Naive thymus-derived CD8-positive, alpha-beta T cell (primary cell): ENCODE results near the gene LRRC70. TPM values are rescaled to one million over a fixed set of nuclear protein-coding genes. Genes with fewer than 3 reads are reported as not detected.
"Not testable (repeated sequence)": the region's sequence is repeated elsewhere in the genome, so short reads cannot be mapped to it uniquely, and the experiment has no call there.

Source experiments
- ATAC-seq, 2 donors: fragments of 150-1000 bp; cut with Tn5 transposase in 1 of 2; sonication (Bioruptor Pico), chemical (Tn5 transposase) in 1 of 2; 1 replicate in 1 of 2; 2 replicates in 1 of 2; pipeline ENCODE4 v1.10.0; 2021; ENCODE audit warnings: mild to moderate bottlenecking in 2 of 2, moderate library complexity in 2 of 2
- POLR2A ChIA-PET: fragments of 350-600 bp; sonication (Branson Sonifier 250); formaldehyde crosslinking; loops from one replicate; lab custom pipeline; 2021; ENCODE audit warnings: antibody characterized with exemption; lab: Charles Lee
- DNase-seq, 10 donors: peaks; one replicate each; pipeline versions ENCODE4 v3.0.0 to v3.0.0-alpha.2; 2020 to 2022
- H3K27ac Mint-ChIP-seq, 10 donors: one replicate each; pipeline ENCODE4 v1.8.0; 2020 to 2022; ENCODE audit warnings: mild to moderate bottlenecking in 10 of 10, mixed read lengths in 10 of 10, moderate library complexity in 4 of 10, inconsistent platforms in 1 of 10
- H3K27me3 Mint-ChIP-seq, 5 donors: one replicate each; pipeline ENCODE4 v1.8.0; 2021 to 2022; ENCODE audit warnings: mixed read lengths in 5 of 5
- H3K36me3 Mint-ChIP-seq, 3 donors: one replicate each; pipeline ENCODE4 v1.8.0; 2020 to 2022; ENCODE audit warnings: mixed read lengths in 3 of 3, mild to moderate bottlenecking in 2 of 3, inconsistent platforms in 1 of 3
- H3K4me1 Mint-ChIP-seq, 4 donors: one replicate each; pipeline ENCODE4 v1.8.0; 2021 to 2022; ENCODE audit warnings: mixed read lengths in 4 of 4
- H3K4me3 Mint-ChIP-seq, 10 donors: one replicate each; pipeline ENCODE4 v1.8.0; 2020 to 2022; ENCODE audit warnings: mild to moderate bottlenecking in 10 of 10, mixed read lengths in 10 of 10, moderate library complexity in 6 of 10, inconsistent platforms in 1 of 10
- H3K9me3 Mint-ChIP-seq, 9 donors: one replicate each; pipeline ENCODE4 v1.8.0; 2020 to 2022; ENCODE audit warnings: mixed read lengths in 9 of 9, mild to moderate bottlenecking in 3 of 9, inconsistent platforms in 1 of 9, moderate library complexity in 1 of 9
- polyA plus RNA-seq, 3 donors: library from polyadenylated mRNA; unstranded; fragments of 300-500 nt; fragmentation: Illumina TruSeq; gene quantifications; one replicate each; pipeline ENCODE4 v1.2.3, GENCODE V29; 2021
- total RNA-seq, 8 experiments: library from RNA in 2 of 8; stranded (reverse) in 2 of 8; gene quantifications; one replicate each; pipeline ENCODE4 v1.2.3 and lab custom pipeline; 2021 to 2026

LRRC70 gene
- total and polyA plus RNA-seq, 5 experiments from 2014 or later: 0.08 to 1.4 (median 1.1) TPM

DNA sequence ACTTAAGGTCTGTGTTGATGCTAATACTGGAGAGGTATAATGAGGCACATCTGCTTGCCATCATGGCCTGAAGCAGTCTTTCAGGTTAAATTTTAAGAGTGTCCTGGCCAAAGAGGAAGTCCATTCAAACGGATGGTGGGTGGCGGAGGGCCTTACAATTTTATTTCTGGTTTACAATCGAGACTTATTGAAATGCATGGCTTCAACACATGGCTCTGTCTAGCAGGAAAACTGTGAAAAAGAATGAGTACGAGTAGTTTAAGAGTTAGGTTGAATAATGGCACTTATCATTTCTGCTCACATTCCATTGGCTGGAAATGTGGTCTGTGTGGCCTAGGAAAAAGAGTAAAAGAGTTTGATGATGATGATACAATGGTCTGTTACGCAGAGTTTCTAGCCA, 42.1 kb downstream of the LRRC70 start:
- Mint-ChIP-seq H3K36me3 (peaks cover 0 to 8% (median 1%) of the 10 kb centered on the region in 3 donors), H3K4me1 (peaks cover 0 to 6% (median 0%) of the 10 kb centered on the region in 4 donors), H3K9me3 (no peaks in the 10 kb centered on the region), H3K27me3 (no peaks in the 10 kb centered on the region), H3K27ac (peak overlapping the region in 2 of 10 donors; percentile 20 to 23), H3K4me3 (no peak overlapping the region)
- DNase-seq: no peak
- no peak for ATAC-seq
- POLR2A ChIA-PET: no interaction called here

DNA sequence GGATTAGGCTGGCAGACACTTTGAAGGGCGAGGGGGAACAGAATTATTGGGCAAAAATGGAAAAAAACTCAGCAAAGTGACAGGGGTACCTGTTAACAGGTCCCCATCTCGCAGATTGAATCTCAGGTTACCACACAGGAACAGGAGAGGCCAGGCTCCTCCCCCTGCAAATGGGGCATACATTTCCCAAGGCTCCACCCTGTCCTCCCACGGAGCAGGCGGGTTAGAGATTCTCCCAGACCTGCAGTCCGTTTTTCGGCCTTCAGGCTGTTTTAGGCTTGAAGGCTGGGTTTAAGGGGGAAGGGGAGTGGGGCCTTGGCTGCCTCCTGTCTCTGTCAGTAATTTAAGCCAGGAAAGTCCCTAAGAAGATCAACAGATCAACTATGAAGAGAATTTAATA, 42.7 kb downstream of the LRRC70 start:
- Mint-ChIP-seq H3K4me1 (peaks cover 0 to 6% (median 0%) of the 10 kb centered on the region in 4 donors), H3K36me3 (peaks cover 0 to 13% (median 1%) of the 10 kb centered on the region in 3 donors), H3K4me3 (no peak overlapping the region), H3K27me3 (no peaks in the 10 kb centered on the region), H3K9me3 (no peaks in the 10 kb centered on the region), H3K27ac (peak overlapping the region in 2 of 10 donors; percentile 20 to 59)
- ATAC-seq (no peak), DNase-seq (no peak)
- POLR2A ChIA-PET: no interaction called here

DNA sequence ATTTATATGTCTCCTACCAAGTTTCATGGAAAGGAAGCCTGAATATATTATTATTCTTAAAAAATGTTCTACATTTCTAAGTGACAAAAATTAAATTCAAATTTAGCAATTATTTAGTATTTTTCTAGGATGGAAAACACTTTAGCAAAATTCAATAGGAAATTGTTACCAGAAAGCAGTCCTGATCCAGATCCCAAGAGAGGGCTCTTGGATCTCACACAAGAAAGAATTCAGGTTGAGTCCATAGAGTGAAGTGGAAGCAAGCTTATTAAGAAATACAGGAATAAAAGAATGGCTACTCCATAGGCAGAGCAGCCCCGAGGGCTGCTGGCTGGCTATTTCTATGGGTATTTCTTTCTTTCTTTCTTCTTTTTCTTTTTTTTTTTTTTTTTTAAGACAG, 44.7 kb downstream of the LRRC70 start:
- no peak for ATAC-seq
- no peak for DNase-seq
- Mint-ChIP-seq H3K27ac (no peak overlapping the region), H3K27me3 (no peaks in the 10 kb centered on the region), H3K9me3 (no peaks in the 10 kb centered on the region), H3K4me1 (peaks cover 0 to 6% (median 0%) of the 10 kb centered on the region in 4 donors), H3K36me3 (peaks cover 0 to 30% (median 1%) of the 10 kb centered on the region in 3 donors), H3K4me3 (no peak overlapping the region)
- POLR2A ChIA-PET: no interaction called here

DNA sequence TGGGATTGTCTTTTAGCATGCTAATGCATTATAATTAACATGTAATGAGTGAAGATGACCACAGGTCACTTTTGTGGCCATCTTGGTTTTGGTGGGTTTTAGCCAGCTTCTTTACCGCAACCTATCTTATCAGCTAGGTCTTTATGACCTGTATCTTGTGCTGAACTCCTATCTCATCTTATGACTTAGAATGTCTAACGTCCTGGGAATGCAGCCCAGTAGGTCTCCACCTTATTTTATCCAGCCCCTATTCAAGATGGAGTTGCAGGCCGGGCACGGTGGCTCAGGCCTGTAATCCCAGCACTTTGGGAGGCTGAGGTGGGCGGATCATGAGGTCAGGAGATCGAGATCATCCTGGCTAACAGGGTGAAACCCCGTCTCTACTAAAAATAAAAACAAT, 45.8 kb downstream of the LRRC70 start:
- H3K4me3 Mint-ChIP-seq, H3K27me3 Mint-ChIP-seq, DNase-seq, H3K9me3 Mint-ChIP-seq, H3K4me1 Mint-ChIP-seq, ATAC-seq, POLR2A ChIA-PET: not testable (repeated sequence)
- Mint-ChIP-seq H3K36me3 (peaks cover 0 to 41% (median 3%) of the 10 kb centered on the region in 3 donors), H3K27ac (peak overlapping the region in 1 of 10 donors; percentile 86)

DNA sequence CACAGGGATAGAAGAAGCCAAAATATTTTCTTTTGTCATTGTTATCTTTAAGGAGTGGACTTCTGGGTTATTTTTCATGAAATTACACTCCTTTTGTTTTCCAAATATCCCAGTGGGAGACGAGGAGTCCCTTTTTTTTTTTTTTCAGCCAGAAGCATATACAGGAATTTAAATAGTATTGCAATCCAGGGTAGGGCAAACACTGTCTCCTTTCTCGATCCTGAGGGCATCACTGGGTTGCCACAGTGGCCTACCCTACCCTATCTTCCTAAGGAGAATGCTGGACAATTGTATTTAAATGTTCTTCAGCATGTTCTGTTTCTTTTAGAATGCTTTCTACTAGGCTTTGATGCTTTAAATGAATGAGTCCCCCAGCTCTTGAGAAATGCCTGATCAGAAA, 47.9 kb downstream of the LRRC70 start:
- Mint-ChIP-seq H3K36me3 (peaks cover 0 to 46% (median 7%) of the 10 kb centered on the region in 3 donors), H3K9me3 (no peaks in the 10 kb centered on the region), H3K27me3 (no peaks in the 10 kb centered on the region), H3K4me3 (no peak overlapping the region), H3K4me1 (peaks cover 0 to 1% (median 0%) of the 10 kb centered on the region in 4 donors), H3K27ac (peak overlapping the region in 3 of 10 donors; percentile 10 to 46 (median 20))
- POLR2A ChIA-PET: no interaction called here
- no peak for DNase-seq
- ATAC-seq: no peak

DNA sequence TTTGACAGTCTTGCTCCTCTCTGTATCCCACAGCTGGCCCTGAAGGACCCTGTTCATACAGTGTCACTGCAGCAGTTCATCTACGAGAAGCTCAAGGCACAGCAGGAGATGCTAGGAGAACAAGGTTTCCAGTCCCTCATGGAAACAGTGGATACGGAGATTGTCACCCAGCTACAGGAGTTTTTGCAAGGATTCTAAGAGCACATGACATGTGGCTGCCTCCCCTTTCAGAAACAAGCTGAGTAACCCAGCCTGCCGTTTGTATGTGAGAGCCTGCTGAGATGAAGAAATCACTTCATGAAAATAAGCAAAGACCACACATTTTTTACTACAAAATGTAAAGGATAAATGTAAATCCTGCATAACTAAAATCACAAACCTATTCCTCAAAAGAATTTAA, 48.5 kb downstream of the LRRC70 start:
- Mint-ChIP-seq H3K36me3 (peaks cover 0 to 46% (median 7%) of the 10 kb centered on the region in 3 donors), H3K4me1 (peaks cover 0 to 4% (median 0%) of the 10 kb centered on the region in 4 donors), H3K27ac (peak overlapping the region in 2 of 10 donors; percentile 20 to 46), H3K27me3 (no peaks in the 10 kb centered on the region), H3K4me3 (no peak overlapping the region), H3K9me3 (no peaks in the 10 kb centered on the region)
- no peak for DNase-seq
- POLR2A ChIA-PET: no interaction called here
- ATAC-seq: no peak

DNA sequence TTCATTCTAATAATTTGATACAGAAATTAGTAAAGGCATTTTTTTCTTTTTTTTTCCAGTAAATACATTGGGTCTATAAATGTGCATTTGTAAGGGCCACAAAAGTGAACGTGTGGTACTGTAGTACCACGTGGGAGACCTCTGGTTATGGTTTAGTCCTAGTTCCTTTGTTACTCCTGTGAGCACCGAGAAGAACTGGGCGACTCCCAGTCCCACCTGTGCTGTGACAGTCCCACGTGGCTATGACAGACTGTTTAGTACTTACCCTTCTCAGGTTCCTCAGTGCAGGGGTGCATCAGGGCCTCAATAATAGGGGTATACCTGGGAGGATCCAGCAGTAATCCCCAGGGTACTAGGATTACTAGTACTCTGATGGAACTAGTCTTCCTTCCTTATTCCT, 49.3 kb downstream of the LRRC70 start:
- Mint-ChIP-seq H3K9me3 (no peaks in the 10 kb centered on the region), H3K36me3 (peaks cover 0 to 46% (median 7%) of the 10 kb centered on the region in 3 donors), H3K4me1 (peaks cover 0 to 4% (median 0%) of the 10 kb centered on the region in 4 donors), H3K27ac (no peak overlapping the region), H3K27me3 (no peaks in the 10 kb centered on the region), H3K4me3 (no peak overlapping the region)
- no peak for ATAC-seq
- DNase-seq: no peak
- POLR2A ChIA-PET: no interaction called here

Other genes with a start within 250 kb of the LRRC70 start
- gene DIMT1, start 174.9 kb upstream of the LRRC70 start, total RNA-seq: 10 to 100 TPM; 23.2 to 23.4 TPM
- gene DIMT1, start 174.9 kb upstream of the LRRC70 start, polyA plus RNA-seq: 10 to 100 TPM; 44.4 to 50.9 (median 46.3) TPM
- 10 to 100 TPM; 22.6 to 24.1 TPM for gene IPO11, start 166.1 kb upstream of the LRRC70 start, total RNA-seq
- 10 to 100 TPM in 1 of 3 donors, 1 to 10 TPM in 2; 6.4 to 10.4 (median 6.6) TPM for gene IPO11, start 166.1 kb upstream of the LRRC70 start, polyA plus RNA-seq